ENCODE results near the gene GTF2F2.
A peak's percentile ranks its signal among the peaks of the same experiment; 100 is the strongest.
"Not testable (repeated sequence)": the region's sequence is repeated elsewhere in the genome, so short reads cannot be mapped to it uniquely, and the experiment has no call there.

Gene GTF2F2

DNA sequence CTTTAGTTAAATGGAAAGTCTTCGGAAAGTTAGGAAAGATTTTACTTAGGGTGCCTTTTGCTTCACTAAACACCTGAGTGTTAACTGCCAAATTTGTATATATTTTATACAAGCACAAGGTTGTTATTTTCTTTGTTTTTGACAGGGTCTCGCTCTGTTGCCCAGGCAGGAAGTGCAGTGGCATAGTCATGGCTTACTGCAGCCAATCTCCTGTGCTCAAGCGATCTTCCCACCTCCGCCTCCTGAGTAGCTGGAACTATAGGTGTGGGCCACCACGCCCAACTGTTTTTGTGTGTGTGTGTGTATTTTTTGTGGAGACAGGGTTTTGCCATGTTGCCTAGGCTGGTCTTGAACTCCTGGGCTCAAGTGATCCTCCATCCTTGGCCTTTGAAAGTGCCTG, 64.4 kb downstream of the GTF2F2 start:
- in situ Hi-C loops (cut with HindIII; ENCODE audit: low sequenced_read_pairs) = no loop called here
- H3K4me3 ChIP-seq (ENCODE audit: low read depth, low read length) = no peak overlapping the region
- TF ChIP-seq, protein P1, sequence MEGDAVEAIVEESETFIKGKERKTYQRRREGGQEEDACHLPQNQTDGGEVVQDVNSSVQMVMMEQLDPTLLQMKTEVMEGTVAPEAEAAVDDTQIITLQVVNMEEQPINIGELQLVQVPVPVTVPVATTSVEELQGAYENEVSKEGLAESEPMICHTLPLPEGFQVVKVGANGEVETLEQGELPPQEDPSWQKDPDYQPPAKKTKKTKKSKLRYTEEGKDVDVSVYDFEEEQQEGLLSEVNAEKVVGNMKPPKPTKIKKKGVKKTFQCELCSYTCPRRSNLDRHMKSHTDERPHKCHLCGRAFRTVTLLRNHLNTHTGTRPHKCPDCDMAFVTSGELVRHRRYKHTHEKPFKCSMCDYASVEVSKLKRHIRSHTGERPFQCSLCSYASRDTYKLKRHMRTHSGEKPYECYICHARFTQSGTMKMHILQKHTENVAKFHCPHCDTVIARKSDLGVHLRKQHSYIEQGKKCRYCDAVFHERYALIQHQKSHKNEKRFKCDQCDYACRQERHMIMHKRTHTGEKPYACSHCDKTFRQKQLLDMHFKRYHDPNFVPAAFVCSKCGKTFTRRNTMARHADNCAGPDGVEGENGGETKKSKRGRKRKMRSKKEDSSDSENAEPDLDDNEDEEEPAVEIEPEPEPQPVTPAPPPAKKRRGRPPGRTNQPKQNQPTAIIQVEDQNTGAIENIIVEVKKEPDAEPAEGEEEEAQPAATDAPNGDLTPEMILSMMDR (IDR thresholded peaks at IDR 0.05; ENCODE audit: low read depth, low read length) = no peak
- DNase-seq (ENCODE audit: low read depth, low spot score) = no peak

DNA sequence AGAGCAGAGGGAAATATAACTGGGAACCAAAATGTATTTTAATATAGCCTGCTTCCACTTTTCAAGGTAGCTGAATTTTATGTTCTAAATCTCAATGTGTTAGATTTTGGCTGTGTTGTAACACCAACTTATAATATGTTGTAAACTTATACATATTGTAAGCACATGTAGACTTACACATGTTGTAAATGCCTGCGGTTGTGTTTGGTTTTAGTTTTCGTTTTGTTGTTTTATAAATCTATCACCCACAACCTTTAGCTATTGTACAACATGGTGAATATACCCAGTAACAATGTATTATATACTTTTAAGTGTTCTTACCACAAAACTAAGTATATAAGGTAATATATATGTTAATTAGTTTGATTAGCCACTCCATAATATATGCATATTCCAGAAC, 65.0 kb downstream of the GTF2F2 start:
- TF ChIP-seq, protein P1 (IDR thresholded peaks at IDR 0.05; ENCODE audit: low read depth, low read length) = no peak
- DNase-seq (ENCODE audit: low read depth, low spot score) = no peak
- in situ Hi-C loops (cut with HindIII; ENCODE audit: low sequenced_read_pairs) = no loop called here
- no peak overlapping the region for H3K4me3 ChIP-seq (ENCODE audit: low read depth, low read length)

DNA sequence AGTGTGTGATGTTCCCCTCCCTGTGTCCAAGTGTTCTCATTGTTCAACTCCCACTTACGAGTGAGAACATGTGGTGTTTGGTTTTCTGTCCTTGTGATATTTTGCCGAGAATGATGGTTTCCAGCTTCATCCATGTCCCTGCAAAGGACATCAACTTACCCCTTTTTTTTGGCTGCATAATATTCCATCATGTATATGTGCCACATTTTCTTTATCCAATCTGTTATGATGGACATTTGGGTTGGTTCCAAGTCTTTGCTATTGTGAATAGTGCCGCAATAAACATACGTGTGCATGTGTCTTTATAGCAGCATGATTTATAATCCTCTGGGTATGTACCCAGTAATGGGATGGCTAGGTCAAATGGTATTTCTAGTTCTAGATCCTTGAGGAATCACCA, 68.8 kb downstream of the GTF2F2 start:
- DNase-seq (ENCODE audit: low read depth, low spot score); in situ Hi-C loops (cut with HindIII; ENCODE audit: low sequenced_read_pairs); H3K4me3 ChIP-seq (ENCODE audit: low read depth, low read length): not testable (repeated sequence)

DNA sequence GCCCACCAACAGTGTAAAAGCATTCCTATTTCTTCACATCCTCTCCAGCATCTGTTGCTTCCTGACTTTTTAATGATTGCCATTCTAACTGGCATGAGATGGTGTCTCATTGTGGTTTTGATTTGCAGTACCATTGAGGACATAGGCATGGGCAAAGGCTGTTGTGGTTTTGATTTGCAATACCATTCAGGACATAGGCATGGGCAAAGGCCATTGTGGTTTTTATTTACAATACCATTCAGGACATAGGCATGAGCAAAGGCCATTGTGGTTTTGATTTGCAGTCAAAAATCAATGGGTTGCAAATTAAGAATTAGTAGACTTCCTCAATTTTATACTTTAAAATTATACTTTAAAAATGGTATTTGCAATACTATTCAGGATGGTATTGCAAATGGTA, 69.2 kb downstream of the GTF2F2 start:
- in situ Hi-C loops (cut with HindIII; ENCODE audit: low sequenced_read_pairs); H3K4me3 ChIP-seq (ENCODE audit: low read depth, low read length): not testable (repeated sequence)
- DNase-seq (ENCODE audit: low read depth, low spot score) = peak; percentile 83

DNA sequence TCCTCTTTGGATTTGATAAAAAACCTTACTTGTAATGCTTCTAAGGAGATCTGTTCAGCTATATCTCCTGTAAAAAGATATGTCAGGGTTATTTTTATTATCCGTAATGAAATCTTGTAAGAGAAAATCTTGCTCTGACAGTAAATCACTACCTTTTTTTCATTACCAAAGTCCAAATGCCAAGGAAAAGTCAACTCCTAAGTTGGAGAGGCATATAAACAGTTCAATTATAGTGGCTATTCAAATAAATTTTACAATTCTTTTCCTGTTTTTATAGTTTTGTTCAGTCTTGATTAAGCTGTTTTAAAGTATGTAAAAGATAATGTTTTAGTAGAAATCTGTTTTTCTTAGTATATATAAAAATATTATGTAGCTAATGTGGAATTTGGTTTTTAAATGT, 71.6 kb downstream of the GTF2F2 start:
- no peak for DNase-seq (ENCODE audit: low read depth, low spot score)

DNA sequence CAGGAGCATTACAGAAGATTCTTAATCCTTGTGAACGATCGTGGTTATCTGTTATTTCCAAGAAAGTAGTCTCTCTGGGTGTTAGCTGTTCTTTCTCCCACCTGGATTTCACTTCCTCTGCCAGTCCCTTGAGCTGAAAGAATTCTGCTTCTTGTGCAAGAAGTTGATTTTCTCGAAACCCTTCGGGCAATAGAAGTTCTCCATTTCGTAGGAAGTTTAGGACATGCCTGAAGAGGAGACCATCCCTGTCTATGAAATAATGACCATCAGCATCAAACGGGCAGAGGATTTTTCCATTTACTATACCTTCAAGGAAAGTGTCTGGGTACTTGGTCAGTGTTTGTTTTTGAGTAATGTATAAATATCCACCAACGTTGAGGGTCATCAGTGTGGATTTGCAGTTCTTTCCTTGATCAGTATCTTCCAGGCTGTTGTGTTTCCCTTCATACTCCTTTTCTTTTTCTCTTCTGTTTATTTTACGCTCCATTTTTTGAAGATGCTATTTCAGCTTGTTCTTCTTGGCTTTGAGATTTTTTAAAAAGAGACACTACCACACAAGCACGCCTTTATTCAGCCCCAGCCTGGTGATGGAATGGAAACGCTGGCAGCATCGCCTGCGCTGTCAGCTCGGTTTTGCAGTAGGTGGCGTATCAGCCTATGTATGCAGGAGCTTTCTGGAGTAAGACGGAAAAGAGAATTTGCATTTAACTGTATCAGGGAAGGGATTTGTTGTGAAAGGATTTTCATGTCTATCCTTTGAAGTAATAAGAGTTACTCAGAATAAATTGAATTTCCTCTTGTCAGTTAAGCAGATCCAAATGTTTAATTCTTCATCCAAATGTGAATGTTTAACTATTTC, 74.0 kb downstream of the GTF2F2 start:
- TF ChIP-seq, protein P1 (IDR thresholded peaks at IDR 0.05; ENCODE audit: low read depth, low read length) = peak; percentile 67
- DNase-seq (ENCODE audit: low read depth, low spot score) = peak; percentile 72
- in situ Hi-C loops (cut with HindIII; ENCODE audit: low sequenced_read_pairs) = no loop called here
- H3K4me3 ChIP-seq (ENCODE audit: low read depth, low read length) = no peak overlapping the region

More for the DNA sequence above, 71.6 kb downstream of the GTF2F2 start:
- in situ Hi-C loops (cut with HindIII; ENCODE audit: low sequenced_read_pairs) = no loop called here
- no peak overlapping the region for H3K4me3 ChIP-seq (ENCODE audit: low read depth, low read length)
- TF ChIP-seq, protein P1 (IDR thresholded peaks at IDR 0.05; ENCODE audit: low read depth, low read length) = no peak

DNA sequence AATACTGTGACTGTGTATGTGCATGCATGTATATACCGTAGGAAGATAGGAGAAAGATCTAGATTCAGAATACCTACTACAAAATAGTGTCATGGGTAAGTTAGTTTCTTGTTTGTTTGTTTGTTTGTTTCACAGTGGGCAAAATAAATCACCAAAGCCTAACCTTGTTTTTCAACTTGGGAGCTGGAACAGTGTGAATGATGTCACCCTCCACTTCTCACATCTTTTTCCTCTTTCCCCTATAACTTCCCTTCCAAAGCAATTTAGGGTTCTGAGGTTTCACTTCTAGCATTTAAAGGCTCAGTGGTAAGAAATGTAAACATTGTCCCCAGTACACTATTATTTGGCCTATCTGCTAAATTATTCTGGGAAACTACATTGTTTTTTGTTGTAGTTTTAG, 75.1 kb downstream of the GTF2F2 start:
- DNase-seq (ENCODE audit: low read depth, low spot score) = no peak
- in situ Hi-C loops (cut with HindIII; ENCODE audit: low sequenced_read_pairs) = no loop called here
- TF ChIP-seq, protein P1 (IDR thresholded peaks at IDR 0.05; ENCODE audit: low read depth, low read length) = no peak
- H3K4me3 ChIP-seq (ENCODE audit: low read depth, low read length) = no peak overlapping the region
